RWPE1 (cell line): ENCODE measurements around the gene RBM4.

Experiments
- CTCF ChIA-PET: fragments of 350-600 bp; sonication (Branson Sonifier 250); formaldehyde crosslinking; extraction: SDS; loops from one replicate; lab custom pipeline; 2021; lab: Yijun Ruan, JAX
- POLR2A ChIA-PET: fragments of 400-600 bp; formaldehyde crosslinking; extraction: SDS; loops from one replicate; lab custom pipeline; 2020; ENCODE audit warnings: antibody characterized with exemption; ENCODE audit not compliant: low non-redundant PET; lab: Yijun Ruan, JAX
- DNase-seq: peaks from one replicate; pipeline ENCODE4 v3.0.0; 2012; ENCODE audit warnings: low spot score
- H3K27ac ChIP-seq: fragments of 450-650 bp; 2 replicates; pipeline ENCODE4 v1.5.1; 2017
- CTCF ChIP-seq: fragments of 450-650 bp; conservative IDR thresholded peaks from 2 replicates; pipeline ENCODE4 v1.5.1; 2017; ENCODE audit warnings: low read depth, mild to moderate bottlenecking

RBM4 gene

GRCh38 chr11:66625041-66625751, 13.3 kb upstream of the RBM4 start:
- DNase-seq = no peak
- H3K27ac ChIP-seq = no peak overlapping the region
- TF ChIP-seq CTCF = no peak
- ChIA-PET POLR2A (no interaction called here), CTCF (interaction anchor here (0.6 kb wide), 1 partner anchor 91 kb away, joined by 7 read pairs; no protein-coding TSS in a partner anchor)

GRCh38 chr11:66625752-66626149, 12.8 kb upstream of the RBM4 start:
- POLR2A ChIA-PET = no interaction called here
- CTCF ChIA-PET = interaction anchor here (0.6 kb wide), 1 partner anchor 91 kb away, joined by 7 read pairs; no protein-coding TSS in a partner anchor

DNA sequence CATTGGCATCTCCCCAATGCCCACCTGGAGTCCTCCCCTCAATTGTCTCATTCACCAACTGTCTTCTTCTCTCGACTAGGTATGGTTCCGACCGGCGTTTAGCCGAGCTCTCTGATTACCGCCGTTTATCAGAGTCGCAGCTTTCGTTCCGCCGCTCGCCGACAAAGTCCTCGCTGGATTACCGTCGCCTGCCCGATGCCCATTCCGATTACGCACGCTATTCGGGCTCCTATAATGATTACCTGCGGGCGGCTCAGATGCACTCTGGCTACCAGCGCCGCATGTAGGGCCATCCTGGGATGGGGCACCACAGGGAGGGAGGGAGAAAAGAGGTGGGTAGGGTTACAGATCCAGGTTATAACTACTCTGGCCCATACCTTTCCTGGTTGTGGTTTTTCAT, 12.1 kb upstream of the RBM4 start:
- ChIA-PET CTCF (no interaction called here), POLR2A (no interaction called here)
- no peak for TF ChIP-seq CTCF
- H3K27ac ChIP-seq = no peak overlapping the region
- DNase-seq = no peak

More at GRCh38 chr11:66625752-66626149, 12.8 kb upstream of the RBM4 start:
- DNase-seq = no peak
- no peak for TF ChIP-seq CTCF
- H3K27ac ChIP-seq = no peak overlapping the region

DNA sequence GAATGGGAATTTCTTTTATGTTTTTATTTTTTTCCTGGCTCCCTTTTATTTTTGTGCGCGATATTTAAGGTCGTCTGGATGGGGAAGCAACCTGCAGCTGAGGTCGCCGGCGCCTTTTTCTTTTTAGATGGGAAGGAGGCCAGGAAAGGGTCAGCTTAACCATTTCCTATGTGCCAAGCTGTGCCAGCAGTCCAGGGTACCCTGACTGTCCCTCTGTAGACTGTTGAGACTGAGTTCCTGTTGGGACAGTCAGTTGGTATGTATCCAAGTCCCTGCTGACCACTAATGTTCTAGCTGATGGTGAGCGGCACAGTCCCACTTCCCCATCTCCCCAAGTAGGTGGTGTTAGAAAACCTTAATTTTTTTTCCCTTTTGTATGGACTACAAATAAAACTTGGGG, 11.6 kb upstream of the RBM4 start:
- DNase-seq = no peak
- CTCF ChIA-PET = interaction anchor here (0.5 kb wide), 1 partner anchor 10 kb away, joined by 3 read pairs; the partner anchor contains the start of gene RBM14
- POLR2A ChIA-PET = no interaction called here
- no peak overlapping the region for H3K27ac ChIP-seq
- no peak for TF ChIP-seq CTCF

DNA sequence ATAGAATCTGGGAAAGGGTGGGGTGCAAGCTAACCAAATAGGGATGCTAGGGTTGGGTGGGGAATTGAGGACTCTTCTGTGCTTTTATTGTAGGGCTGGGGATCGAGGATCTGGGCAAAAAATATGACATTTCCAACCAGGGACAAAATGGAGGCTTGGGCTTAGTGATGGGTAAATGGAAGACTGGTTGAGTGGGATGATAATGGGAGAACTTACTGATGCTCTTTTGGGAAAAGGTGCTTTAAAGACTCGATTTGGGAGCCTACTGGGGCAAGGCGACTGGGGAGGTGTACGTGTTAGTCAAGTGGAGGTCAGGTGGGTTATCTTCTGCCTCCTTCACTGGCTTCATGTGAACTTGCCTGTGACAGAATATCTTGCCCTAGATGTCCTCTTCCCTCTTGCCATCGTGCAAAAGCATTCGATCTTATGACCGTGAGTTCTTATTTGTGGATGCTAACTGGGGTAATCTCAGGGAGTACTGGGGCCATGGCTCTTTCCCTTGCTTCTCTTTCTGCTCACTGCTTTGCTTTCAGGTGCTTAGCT, 10.4 kb upstream of the RBM4 start:
- no peak for DNase-seq
- no peak overlapping the region for H3K27ac ChIP-seq
- ChIA-PET CTCF (no interaction called here), POLR2A (no interaction called here)
- no peak for TF ChIP-seq CTCF

- DNase-seq = no peak
- ChIA-PET CTCF (no interaction called here), POLR2A (interaction anchor here (0.8 kb wide), 1 partner anchor 9 kb away, joined by 3 read pairs; no protein-coding TSS in a partner anchor)
- no peak for TF ChIP-seq CTCF
- no peak overlapping the region for H3K27ac ChIP-seq
Observed at GRCh38 chr11:66629356-66629755, 9.1 kb upstream of the RBM4 start.
